Colonic mucosa (tissue), 4 donors: Measurements from ENCODE around the gene CCNJL. TPM values are rescaled to one million over a fixed set of nuclear protein-coding genes. Genes with fewer than 3 reads are reported as not detected.

ENCODE experiments used
- DNase-seq: peaks from one replicate; pipeline ENCODE4 v3.0.0-alpha.2; 2020
- H3K27ac ChIP-seq: fragments of 200-600 bp; one replicate; pipeline ENCODE4 v1.8.0; 2021
- H3K27me3 ChIP-seq: fragments of 200-600 bp; one replicate; pipeline ENCODE4 v1.8.0; 2021
- H3K36me3 ChIP-seq: fragments of 200-600 bp; one replicate; pipeline ENCODE4 v1.8.0; 2021
- H3K4me1 ChIP-seq: fragments of 200-600 bp; one replicate; pipeline ENCODE4 v1.8.0; 2021; ENCODE audit warnings: mild to moderate bottlenecking
- H3K4me3 ChIP-seq: fragments of 200-600 bp; one replicate; pipeline ENCODE4 v1.8.0; 2021
- H3K9ac ChIP-seq, 2 donors: one replicate each; pipeline ENCODE4 v1.7.0; 2013; ENCODE audit warnings: control low read depth in 2 of 2, low read depth in 2 of 2, low read length in 2 of 2
- H3K9me3 ChIP-seq: fragments of 200-600 bp; one replicate; pipeline ENCODE4 v1.8.0; 2021
- CTCF ChIP-seq: fragments of 200-600 bp; IDR thresholded peaks from one replicate; pipeline ENCODE4 v1.8.0; 2022; ENCODE audit warnings: antibody characterized with exemption, mild to moderate bottlenecking
- intact Hi-C: fragments of 100-400 bp; cut with DNase I; formaldehyde crosslinking; loops from one replicate; pipeline ENCODE4 v1.14.1; 2022
- total RNA-seq, 2 donors: library from RNA; stranded (reverse); fragmentation: NEBNext Ultra II Directional in 1 of 2; extraction: Animal tissue kit (Norgen Biotek cat#: 25700) in 1 of 2; gene quantifications; one replicate each; pipeline ENCODE4 v1.2.1, GENCODE V29; 2021
- donor health status: healthy.
- donor health status: DM: no; HTN: no; CAD: no.
- donor health status: DM: no; HTN: no; CAD: no.

The CCNJL gene
- total RNA-seq, 2 donors from 2014 or later: 14.6 to 21.6 TPM

DNA sequence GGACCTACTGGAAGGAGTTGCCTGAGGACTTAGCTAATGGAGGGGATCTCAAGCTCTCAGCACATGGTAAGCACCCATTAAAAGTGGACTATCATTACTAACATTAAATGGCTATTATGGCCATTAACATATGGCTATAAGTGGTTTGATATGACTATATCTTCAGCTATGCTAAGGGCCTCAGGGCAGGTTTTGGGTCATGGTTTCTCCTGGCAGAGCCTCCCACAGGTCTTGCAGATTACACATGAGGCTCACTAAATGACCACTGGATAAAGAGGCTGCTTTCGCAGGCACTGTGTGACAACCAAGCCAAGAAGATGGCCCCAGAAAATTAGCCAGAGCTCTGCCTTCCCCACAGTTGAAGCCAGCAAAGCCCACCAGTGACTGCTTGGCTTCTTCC lies 15.4 kb downstream of the CCNJL start:
- H3K36me3 ChIP-seq: no peaks in the 10 kb centered on the region
- no peak overlapping the region for H3K9ac ChIP-seq
- no peak overlapping the region for H3K4me3 ChIP-seq
- intact Hi-C loops: no loop called here
- no peaks in the 10 kb centered on the region for H3K4me1 ChIP-seq
- no peaks in the 10 kb centered on the region for H3K27me3 ChIP-seq
- no peak for TF ChIP-seq CTCF
- H3K27ac ChIP-seq: no peak overlapping the region
- no peak for DNase-seq
- H3K9me3 ChIP-seq: no peaks in the 10 kb centered on the region

DNA sequence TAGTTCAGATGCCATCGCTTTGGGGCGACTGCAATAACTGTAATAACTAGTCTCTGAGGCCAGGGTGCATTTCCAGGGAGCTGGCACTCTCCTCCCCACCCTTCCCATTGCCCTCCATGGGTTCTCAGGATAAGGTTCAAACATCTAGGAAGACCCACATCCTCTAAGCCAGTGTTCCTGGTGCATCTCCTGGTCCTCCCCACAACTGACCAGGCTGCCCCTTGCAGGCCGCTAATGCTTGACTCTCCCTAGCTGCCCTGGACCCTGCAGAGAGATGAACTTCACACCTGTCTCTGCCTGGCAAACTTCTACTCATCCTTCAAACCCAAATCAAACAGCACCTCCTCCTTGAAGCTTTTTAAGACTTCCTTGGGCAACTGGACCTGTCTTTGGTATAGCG lies 15.9 kb downstream of the CCNJL start:
- H3K36me3 ChIP-seq: no peaks in the 10 kb centered on the region
- no peak for DNase-seq
- no peaks in the 10 kb centered on the region for H3K27me3 ChIP-seq
- no peak for TF ChIP-seq CTCF
- no peak overlapping the region for H3K4me3 ChIP-seq
- H3K9ac ChIP-seq: no peak overlapping the region
- no peaks in the 10 kb centered on the region for H3K9me3 ChIP-seq
- no peaks in the 10 kb centered on the region for H3K4me1 ChIP-seq
- H3K27ac ChIP-seq: no peak overlapping the region
- intact Hi-C loops: no loop called here

GRCh38 chr5:160293901-160294561 lies 18.3 kb downstream of the CCNJL start:
- no peak for DNase-seq
- TF ChIP-seq CTCF: no peak
- no peaks in the 10 kb centered on the region for H3K27me3 ChIP-seq
- H3K4me3 ChIP-seq: no peak overlapping the region
- no peaks in the 10 kb centered on the region for H3K9me3 ChIP-seq
- no peak overlapping the region for H3K27ac ChIP-seq
- intact Hi-C loops: no loop called here
- H3K4me1 ChIP-seq: no peaks in the 10 kb centered on the region
- no peaks in the 10 kb centered on the region for H3K36me3 ChIP-seq
- H3K9ac ChIP-seq: no peak overlapping the region

DNA sequence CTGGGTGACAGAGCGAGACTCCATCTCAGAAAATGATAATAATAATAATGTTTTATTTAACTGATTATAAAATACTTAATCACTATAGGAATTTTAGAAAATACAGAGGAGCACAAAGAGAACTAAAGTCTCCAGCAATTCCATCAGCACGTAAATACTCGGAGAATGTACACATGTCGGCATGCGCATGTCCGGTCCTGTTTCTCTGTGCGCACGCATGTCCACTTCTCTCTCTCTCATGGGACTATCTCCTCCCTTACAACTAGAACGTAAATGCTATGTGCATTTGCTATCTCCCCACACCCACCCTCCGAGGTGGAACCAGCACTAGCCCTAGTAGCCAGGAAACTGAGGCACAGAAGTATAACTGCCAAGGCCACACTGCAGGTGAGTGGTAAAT lies 19.0 kb downstream of the CCNJL start:
- no peak overlapping the region for H3K27ac ChIP-seq
- no peak for TF ChIP-seq CTCF
- intact Hi-C loops: no loop called here
- H3K27me3 ChIP-seq: no peaks in the 10 kb centered on the region
- H3K4me3 ChIP-seq: no peak overlapping the region
- H3K36me3 ChIP-seq: no peaks in the 10 kb centered on the region
- H3K9me3 ChIP-seq: no peaks in the 10 kb centered on the region
- H3K4me1 ChIP-seq: no peaks in the 10 kb centered on the region
- no peak for DNase-seq
- no peak overlapping the region for H3K9ac ChIP-seq

- Histone ChIP-seq H3K4me3 (no peak overlapping the region), H3K27me3 (no peaks in the 10 kb centered on the region), H3K36me3 (no peaks in the 10 kb centered on the region), H3K4me1 (no peaks in the 10 kb centered on the region), H3K9ac (no peak overlapping the region), H3K27ac (no peak overlapping the region), H3K9me3 (no peaks in the 10 kb centered on the region)
- no peak for DNase-seq
- intact Hi-C loops: no loop called here
- TF ChIP-seq CTCF: no peak
Measured at GRCh38 chr5:160291467-160291866, 20.9 kb downstream of the CCNJL start.
